Brain microvascular endothelial cell (primary cell): ENCODE data around the gene CCDC178.

Experiments
- DNase-seq: peaks from one replicate; pipeline ENCODE4 v3.0.0-alpha.2; 2020
- H3K27ac ChIP-seq: fragments of 250-450 bp; sonication (Bioruptor Pico); 2 replicates; pipeline ENCODE4 v1.5.1; 2020; ENCODE audit warnings: mild to moderate bottlenecking, moderate library complexity
- H3K27me3 ChIP-seq: fragments of 250-450 bp; sonication (Bioruptor Pico); replicated peaks from 2 replicates; pipeline ENCODE4 v1.5.1; 2020; ENCODE audit warnings: mild to moderate bottlenecking
- H3K36me3 ChIP-seq: fragments of 250-450 bp; sonication (Bioruptor Pico); replicated peaks from 2 replicates; pipeline ENCODE4 v1.5.1; 2020; ENCODE audit warnings: mild to moderate bottlenecking
- H3K4me3 ChIP-seq: 2 replicates; pipeline ENCODE4 v1.5.1; 2011; ENCODE audit warnings: low read depth, mild to moderate bottlenecking, control low read depth, low read length, moderate library complexity
- in situ Hi-C: cut with HindIII; loops from 2 replicates; pipeline ENCODE4 v1.10.0; 2017; ENCODE audit warnings: low sequenced_read_pairs, low pct_ligation_motif_present
- TF ChIP-seq, protein P1 (sequence below): IDR thresholded peaks from 2 replicates; pipeline ENCODE4 v1.5.1; 2011; ENCODE audit warnings: low read depth, mild to moderate bottlenecking, moderate library complexity, low read length, control low read depth, inconsistent platforms; ENCODE audit errors: missing control alignments

Gene CCDC178

DNA sequence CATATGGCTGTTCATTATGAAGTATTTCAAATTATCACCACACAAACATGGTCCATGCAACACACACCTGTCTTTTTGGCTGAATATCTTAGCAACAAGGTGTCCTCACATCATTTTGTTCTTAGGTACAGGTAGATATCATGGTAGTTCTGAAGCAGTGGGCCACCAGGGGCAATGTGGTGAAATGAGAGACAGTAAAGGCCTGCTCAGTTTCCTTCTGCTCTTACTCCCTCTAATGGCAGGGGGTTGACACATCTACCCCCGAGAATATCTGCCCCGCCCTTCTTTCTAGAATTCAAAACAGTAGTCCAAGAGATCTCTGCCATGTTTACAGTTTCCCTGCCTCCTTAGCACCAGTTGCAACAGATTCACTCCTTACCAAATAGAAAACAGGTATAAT is 520.7 kb downstream of the CCDC178 start:
- H3K36me3 ChIP-seq = no peaks in the 10 kb centered on the region
- in situ Hi-C loops = no loop called here
- DNase-seq = no peak

DNA sequence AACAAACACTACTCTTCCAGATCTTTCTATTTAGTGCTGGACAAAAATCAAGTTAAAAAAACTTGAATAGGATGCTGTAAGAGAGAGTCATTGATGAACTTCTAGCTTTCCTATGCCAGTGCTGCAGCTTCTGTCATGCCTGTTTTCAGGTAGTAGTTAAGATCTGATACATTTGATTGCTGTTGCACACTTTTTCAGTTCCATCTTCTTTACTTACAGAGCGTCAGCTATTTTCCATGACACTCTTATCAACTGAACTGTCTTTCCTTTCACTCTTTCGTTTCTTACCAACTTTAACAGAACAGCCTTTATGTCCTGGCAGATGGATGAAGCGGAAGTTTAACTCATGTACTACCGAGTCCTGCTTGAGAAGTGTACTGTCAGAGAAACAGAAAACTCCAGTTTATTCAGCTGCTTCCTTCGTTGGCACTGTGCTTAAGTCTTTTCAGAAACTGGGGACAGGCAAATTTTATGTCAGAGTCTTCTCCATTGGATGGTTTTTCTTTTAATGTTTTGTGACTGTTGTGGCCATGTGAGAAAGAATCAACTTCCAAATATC is 521.8 kb downstream of the CCDC178 start:
- in situ Hi-C loops = no loop called here
- no peak overlapping the region for H3K27ac ChIP-seq
- H3K27me3 ChIP-seq = no peaks in the 10 kb centered on the region
- no peaks in the 10 kb centered on the region for H3K36me3 ChIP-seq
- no peak overlapping the region for H3K4me3 ChIP-seq
- TF ChIP-seq, protein P1, sequence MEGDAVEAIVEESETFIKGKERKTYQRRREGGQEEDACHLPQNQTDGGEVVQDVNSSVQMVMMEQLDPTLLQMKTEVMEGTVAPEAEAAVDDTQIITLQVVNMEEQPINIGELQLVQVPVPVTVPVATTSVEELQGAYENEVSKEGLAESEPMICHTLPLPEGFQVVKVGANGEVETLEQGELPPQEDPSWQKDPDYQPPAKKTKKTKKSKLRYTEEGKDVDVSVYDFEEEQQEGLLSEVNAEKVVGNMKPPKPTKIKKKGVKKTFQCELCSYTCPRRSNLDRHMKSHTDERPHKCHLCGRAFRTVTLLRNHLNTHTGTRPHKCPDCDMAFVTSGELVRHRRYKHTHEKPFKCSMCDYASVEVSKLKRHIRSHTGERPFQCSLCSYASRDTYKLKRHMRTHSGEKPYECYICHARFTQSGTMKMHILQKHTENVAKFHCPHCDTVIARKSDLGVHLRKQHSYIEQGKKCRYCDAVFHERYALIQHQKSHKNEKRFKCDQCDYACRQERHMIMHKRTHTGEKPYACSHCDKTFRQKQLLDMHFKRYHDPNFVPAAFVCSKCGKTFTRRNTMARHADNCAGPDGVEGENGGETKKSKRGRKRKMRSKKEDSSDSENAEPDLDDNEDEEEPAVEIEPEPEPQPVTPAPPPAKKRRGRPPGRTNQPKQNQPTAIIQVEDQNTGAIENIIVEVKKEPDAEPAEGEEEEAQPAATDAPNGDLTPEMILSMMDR = no peak
- no peak for DNase-seq

More for the DNA sequence above, 520.7 kb downstream of the CCDC178 start:
- no peaks in the 10 kb centered on the region for H3K27me3 ChIP-seq
- TF ChIP-seq, protein P1 = peak; percentile 76
- no peak overlapping the region for H3K27ac ChIP-seq
- no peak overlapping the region for H3K4me3 ChIP-seq

DNA sequence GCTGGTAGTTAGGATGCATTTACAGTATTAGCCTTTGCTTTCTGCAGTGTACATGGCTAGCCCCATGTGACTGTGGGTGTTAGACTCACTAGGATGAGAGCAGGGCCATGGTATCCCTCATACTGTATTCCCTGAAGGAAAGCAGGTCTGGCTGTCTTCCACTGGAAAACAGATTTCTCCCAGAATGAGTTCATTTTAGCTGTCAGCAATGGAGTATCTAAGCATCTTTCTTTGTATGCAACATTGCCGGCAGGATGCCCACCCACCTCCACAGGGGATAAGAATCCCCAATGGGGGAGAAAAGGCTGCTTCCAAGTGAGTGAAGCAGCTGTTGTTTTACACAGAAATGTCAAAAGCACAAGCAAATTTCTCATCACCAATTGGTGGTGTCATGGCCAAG is 525.0 kb downstream of the CCDC178 start:
- no peaks in the 10 kb centered on the region for H3K27me3 ChIP-seq
- TF ChIP-seq, protein P1 = no peak
- no peak for DNase-seq
- no peak overlapping the region for H3K27ac ChIP-seq
- H3K4me3 ChIP-seq = no peak overlapping the region
- H3K36me3 ChIP-seq = no peaks in the 10 kb centered on the region
- in situ Hi-C loops = no loop called here

DNA sequence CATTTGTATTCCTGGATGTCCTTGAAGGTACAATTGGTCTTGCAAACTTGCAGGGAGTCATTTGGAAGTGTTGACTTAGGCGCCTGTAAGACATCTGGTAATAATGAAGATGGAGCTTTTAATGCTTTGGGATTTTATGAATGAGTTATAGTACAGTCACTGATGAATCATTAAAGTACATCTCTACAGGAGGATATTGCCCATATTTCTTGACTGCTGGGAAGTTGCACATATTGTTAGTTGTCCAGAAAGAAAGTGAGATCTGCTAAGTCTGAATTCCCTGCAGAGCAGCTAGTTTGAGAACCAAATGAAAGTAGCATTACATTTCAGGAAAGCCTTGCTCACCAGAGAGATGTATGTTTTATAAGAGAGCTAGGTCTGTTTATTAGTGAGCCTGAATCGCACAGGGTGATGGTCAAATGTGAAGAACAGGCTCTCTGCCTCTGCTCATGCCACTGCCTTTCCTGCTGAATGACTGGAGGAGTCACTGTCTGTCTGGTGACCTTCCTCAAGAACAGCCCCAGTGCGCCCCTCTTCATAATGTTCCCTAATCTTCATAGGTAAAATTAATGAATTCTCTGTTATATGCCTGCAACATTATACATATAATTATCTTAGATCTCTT is 528.7 kb downstream of the CCDC178 start:
- Histone ChIP-seq H3K36me3 (no peaks in the 10 kb centered on the region), H3K4me3 (no peak overlapping the region), H3K27me3 (no peaks in the 10 kb centered on the region), H3K27ac (no peak overlapping the region)
- DNase-seq = no peak
- in situ Hi-C loops = no loop called here
- TF ChIP-seq, protein P1 = no peak

DNA sequence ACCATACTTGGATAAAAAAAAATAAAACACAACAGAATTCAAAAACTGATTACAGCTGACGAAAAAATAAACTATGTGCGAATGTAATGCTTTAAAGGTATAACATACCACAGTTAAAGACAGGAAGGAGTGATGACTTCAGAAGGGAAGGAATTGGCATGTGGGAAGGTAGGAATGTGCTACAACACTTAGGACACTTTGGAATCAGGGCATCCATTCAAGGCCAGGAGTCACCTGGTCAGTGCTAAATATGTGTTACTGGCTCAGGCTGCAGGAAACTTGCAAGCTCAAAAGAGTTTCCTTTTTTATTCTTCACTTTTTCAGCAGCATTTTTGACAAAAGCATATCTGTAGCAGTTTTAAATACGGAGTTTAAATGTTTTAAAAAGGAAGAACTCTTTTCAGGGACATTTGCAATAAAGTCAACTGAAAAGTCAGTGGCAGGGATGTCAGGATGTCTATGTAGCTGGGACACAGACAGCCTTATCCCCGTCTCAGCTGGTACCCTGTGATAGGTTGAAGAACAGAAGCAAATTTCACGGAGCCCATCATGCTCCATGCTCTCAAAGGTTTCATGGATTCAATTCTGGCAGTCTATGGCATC is 529.7 kb downstream of the CCDC178 start:
- TF ChIP-seq, protein P1 = no peak
- Histone ChIP-seq H3K27ac (no peak overlapping the region), H3K36me3 (no peaks in the 10 kb centered on the region), H3K4me3 (no peak overlapping the region), H3K27me3 (no peaks in the 10 kb centered on the region)
- no peak for DNase-seq
- in situ Hi-C loops = no loop called here
